Measurements from ENCODE around the gene CYP2S1.
"Not testable (repeated sequence)": the region's sequence is repeated elsewhere in the genome, so short reads cannot be mapped to it uniquely, and the experiment has no call there.

The CYP2S1 gene

GRCh38 chr19:41192574-41193429 is at the start of gene CYP2S1:
Gene CYP2S1, plus strand, starts transcription at chr19:41193219. Its CDS starts 46 bp downstream, at chr19:41193265.
- no peak for DNase-seq

DNA sequence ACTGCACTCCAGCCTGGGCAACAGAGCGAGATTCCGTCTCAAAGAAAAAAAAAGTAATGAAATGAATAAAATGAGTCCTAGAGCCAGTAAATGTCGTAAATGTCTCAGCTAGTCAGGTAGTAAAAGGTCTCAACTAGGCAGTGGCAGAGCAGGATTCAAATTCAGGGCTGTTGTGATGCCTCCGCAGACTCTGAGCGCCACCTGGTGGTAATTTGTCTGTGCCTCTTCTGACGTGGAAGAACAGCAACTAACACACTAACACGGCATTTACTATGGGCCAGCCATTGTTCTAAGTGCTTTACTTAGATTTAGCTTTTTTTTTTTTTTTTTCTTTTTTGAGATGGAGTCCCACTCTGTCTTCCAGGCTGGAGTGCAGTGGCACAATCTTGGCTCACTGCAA is 48.6 kb upstream of the CYP2S1 start:
- no peak for DNase-seq

- DNase-seq = no peak
Measured at GRCh38 chr19:41149831-41150230, 43.2 kb upstream of the CYP2S1 start.

DNA sequence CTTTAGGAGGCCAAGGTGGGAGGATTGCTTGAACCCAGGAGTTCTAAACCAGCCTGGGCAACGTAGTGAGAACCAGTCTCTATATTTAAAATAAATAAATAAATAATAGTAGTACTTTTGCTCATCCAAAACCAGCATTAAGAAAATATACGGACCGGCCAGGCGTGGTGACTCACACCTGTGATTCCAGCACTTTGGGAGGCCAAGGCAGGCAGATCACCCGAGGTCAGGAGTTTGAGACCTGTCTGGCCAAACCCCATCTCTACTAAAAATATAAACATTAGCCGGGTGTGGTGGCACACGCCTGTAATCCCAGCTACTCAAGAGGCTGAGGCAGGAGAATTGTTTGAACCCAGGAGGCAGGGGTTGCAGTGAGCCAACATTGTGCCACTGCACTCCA is 42.0 kb upstream of the CYP2S1 start:
- DNase-seq = not testable (repeated sequence)

- no peak for DNase-seq
Measured at GRCh38 chr19:41154060-41154459, 39.0 kb upstream of the CYP2S1 start.

- DNase-seq = no peak
Measured at GRCh38 chr19:41156207-41156606, 36.8 kb upstream of the CYP2S1 start.

DNA sequence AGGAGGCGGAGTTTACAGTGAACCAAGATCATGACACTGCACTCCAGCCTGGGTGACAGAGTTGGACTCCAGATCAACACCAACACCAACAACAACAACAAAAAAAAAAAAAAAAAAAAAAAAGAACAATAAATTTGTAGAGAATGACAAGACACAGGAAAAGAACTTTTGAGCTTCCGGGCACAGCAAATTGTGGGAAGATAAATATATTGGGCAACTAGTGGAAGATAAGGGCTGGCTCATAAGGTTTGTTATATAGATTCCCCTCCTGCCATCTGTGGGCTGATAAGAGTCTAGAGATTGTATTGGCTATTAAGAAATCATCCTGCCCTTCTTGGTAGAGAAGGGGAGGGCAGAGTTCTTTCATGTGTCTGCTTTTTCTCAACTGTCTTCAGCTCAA is 33.1 kb upstream of the CYP2S1 start:
- DNase-seq = no peak

GRCh38 chr19:41161903-41162302 is 31.1 kb upstream of the CYP2S1 start:
- no peak for DNase-seq

DNA sequence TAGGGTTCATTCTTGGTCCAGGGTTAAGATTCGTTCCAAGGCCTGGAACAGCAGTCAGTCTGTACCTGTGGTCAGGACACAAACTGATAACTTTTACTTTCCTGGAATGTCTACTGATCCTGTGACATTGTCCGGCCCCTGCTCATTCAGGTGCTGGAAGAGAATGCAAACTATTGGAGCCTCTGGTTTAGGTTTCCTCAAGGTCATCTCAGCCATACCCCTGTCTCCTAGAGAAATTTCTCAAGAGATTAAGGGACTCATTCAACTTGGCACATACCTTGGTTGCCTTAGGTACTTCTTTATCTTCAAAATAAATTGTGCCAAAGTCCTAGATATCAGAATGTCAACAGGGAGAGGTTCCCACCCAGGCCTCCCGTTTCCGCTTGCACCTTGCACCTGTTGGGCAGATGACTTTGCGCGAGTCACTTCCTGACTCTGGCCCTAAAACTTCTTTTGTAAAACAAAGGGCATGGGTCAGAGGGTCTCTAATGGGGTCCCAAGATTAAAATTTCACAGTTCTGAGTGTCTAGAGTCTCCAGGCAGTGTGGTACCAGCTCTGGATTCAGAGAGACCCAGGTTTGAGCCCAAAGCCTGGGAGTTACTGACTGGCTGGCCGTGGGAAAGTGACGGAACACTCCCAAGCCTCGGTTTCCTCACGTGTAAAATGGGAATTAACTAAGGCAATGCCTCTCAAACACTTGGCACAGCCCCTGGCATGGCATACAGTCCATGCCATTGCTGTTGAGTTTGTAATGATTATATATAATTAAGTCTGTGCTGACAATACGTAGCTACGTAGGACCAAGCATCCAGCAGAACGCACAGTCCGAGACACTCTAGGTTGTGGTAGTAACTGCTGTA is 25.8 kb upstream of the CYP2S1 start:
- no peak for DNase-seq

GRCh38 chr19:41172297-41173164 is 20.5 kb upstream of the CYP2S1 start:
- no peak for DNase-seq

DNA sequence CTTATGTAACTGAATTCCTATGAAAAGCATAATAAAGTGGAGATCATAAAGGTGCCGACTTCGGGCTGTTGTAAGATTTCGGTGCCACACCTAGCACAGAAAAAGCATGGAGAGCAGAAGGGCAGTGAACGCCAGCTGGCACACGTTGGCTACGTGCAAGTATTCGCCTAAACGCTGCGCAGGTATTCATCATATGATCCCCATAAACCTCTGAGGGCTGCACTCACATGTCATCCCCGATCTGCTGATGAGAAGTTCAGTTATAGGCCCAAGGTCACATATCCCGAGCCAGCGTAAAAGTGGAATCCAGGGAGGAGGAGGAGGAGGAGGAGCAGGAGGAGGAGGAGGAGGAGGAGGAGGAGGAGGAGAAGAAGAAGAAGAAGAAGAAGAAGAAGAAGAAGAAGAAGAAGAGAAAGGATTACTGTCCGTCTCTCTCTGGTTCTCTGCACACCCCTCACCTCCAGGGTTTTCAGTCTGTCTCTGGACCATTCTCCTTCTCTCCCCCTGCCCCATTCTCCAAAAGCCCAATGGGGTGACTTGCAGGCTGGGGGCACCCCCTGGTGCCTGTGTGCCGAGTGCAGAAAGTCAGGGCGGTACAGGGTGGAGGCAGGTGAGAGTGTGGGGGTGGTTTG is 18.6 kb upstream of the CYP2S1 start:
- DNase-seq = no peak

- DNase-seq = no peak
Measured at GRCh38 chr19:41175801-41176777, 16.9 kb upstream of the CYP2S1 start.

DNA sequence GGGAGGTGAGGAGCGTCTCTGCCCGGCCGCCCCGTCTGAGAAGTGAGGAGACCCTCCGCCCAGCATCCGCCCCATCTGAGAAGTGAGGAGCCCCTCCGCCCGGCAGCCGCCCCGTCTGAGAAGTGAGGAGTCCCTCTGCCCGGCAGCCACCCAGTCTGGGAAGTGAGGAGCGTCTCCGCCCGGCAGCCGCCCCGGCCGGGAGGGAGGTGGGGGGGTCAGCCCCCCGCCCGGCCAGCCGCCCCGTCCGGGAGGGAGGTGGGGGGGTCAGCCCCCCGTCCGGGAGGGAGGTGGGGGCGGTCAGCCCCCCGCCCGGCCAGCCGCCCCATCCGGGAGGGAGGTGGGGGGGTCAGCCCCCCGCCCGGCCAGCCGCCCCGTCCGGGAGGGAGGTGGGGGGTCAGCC is 12.8 kb upstream of the CYP2S1 start:
- not testable (repeated sequence) for DNase-seq

- DNase-seq = no peak
Measured at GRCh38 chr19:41186971-41187883, 5.8 kb upstream of the CYP2S1 start.

DNA sequence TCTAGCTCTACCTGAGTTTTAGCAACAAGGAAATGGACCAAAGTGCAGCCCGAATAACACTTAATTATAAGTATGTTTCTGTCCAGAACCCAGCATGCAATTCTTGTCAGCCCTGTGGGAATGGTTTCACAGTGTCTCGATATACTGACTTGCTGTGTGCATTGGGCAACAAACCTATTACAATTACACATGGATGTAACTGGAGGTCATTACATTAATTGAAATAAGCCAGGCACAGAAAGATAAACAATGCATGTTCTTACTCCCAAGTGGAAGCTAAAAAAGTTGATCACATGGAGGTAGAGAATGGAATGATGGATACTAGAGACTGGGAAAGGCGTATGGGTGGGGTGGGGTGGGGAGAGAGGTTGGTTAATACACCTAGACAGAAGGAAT is 5.1 kb upstream of the CYP2S1 start:
- no peak for DNase-seq

- DNase-seq = no peak
Measured at GRCh38 chr19:41189425-41190065, 3.5 kb upstream of the CYP2S1 start.

GRCh38 chr19:41193430-41194156 is 574 bp downstream of the CYP2S1 start:
- DNase-seq = no peak

DNA sequence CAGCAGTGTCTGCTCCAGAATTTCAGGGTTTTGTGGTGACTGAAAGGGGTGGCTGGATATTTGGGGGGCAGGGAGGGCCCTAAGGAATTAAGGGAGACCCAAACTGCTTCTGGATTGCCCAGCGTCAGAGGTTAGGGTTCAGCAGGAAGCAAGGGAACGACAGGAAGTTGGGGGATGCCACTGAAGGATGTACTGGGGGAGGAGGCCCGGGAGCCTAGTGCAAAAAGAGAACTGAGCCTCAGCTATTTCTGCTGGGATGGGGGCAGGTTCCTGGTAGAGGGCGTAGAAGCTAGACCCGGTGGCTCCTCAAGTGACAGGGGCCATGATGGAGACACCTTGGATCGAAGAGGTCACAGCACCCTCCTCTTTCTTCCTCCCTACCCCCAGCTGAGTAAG is 1.1 kb downstream of the CYP2S1 start:
- DNase-seq = no peak

Data from DMS79 (cell line).